GM12874 (cell line): ENCODE data around the gene TSPAN9.

ENCODE experiments used
- TF ChIP-seq, protein P1 (sequence below): IDR thresholded peaks from 2 replicates; pipeline ENCODE4 v1.5.1; 2011; ENCODE audit warnings: low read depth, mild to moderate bottlenecking, control low read depth, low read length, moderate library complexity; ENCODE audit not compliant: insufficient read depth

Gene TSPAN9

DNA sequence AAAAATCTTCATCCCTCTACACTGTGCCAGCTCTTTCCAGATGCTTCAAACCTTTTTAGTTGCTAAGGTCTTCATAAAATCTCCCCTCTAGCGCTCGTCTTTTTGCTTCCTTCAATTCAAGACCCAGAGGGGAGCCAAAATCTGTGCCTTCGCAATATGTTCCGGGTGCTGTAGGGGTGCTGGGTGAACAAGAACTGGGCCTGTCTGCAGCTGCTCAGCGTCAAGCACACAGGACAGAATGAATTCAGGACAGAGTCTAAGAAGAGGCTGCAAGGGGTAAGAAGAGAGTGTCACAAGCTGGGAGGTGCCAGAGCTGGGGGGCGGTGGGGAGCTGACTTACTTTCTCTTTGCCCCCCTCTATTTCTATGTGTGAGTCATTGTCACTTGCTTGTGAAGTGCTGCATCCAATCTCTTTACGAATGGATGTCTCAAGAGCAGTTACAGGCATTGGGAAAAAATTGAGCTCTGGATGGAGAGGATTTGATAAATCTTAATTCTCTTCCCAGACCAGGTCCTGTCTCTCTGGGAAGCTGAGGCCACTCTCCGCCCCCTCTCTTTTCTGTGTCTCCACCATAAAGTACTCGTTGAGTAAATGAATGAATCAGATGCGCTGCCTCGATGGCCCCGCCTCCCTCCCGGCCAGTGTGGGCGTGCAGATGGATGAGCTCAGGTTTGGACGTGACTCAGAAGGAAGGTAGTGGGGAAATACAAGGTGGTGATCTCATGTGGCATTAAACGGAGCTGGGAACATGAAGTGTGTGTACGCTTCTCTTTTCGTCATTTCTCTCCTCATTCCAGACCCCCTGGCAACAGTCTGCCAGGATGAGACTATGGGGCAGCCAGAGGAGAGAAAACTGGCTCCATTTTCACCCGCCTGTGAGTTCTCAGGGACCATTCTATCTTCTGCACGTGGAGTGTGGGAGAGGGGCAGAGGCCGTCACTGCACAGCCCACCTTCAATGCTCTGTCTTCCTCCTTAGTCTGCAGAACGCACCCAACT is 91.3 kb downstream of the TSPAN9 start:
- TF ChIP-seq, protein P1, sequence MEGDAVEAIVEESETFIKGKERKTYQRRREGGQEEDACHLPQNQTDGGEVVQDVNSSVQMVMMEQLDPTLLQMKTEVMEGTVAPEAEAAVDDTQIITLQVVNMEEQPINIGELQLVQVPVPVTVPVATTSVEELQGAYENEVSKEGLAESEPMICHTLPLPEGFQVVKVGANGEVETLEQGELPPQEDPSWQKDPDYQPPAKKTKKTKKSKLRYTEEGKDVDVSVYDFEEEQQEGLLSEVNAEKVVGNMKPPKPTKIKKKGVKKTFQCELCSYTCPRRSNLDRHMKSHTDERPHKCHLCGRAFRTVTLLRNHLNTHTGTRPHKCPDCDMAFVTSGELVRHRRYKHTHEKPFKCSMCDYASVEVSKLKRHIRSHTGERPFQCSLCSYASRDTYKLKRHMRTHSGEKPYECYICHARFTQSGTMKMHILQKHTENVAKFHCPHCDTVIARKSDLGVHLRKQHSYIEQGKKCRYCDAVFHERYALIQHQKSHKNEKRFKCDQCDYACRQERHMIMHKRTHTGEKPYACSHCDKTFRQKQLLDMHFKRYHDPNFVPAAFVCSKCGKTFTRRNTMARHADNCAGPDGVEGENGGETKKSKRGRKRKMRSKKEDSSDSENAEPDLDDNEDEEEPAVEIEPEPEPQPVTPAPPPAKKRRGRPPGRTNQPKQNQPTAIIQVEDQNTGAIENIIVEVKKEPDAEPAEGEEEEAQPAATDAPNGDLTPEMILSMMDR: no peak

GRCh38 chr12:3170423-3171194 is 93.4 kb downstream of the TSPAN9 start:
- TF ChIP-seq, protein P1: no peak

- TF ChIP-seq, protein P1: no peak
These were observed 94.0 kb downstream of the TSPAN9 start for GRCh38 chr12:3171195-3171591.

- TF ChIP-seq, protein P1: no peak
These were observed 95.2 kb downstream of the TSPAN9 start for GRCh38 chr12:3172124-3173007.

DNA sequence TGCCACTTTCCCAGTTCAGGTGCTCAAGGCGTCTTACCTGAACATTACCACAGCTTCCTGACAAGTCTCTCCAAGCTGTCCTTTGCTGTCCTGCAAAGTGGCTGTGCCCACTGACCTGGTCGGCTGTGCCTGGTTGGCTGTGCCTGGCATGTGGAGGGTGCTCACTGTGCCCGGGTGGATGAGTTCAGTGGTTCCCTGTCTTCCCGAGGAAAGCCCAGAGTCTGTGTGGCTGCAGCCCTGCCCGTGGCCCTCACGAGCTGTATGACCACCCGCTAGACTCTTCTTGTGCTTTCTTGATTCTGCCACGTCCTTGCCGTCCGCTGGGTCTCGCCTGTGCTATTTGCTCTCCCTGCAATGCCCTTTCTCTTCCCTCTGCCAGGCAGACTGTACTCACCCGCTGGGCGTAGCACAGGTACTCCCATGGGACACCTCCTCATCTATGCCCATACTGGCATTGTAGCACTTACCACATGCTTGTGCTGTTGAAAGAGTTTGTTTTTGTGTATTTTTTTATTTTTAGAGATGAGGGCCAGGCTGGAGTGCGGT is 95.9 kb downstream of the TSPAN9 start:
- TF ChIP-seq, protein P1: no peak

- TF ChIP-seq, protein P1: no peak
These were observed 96.7 kb downstream of the TSPAN9 start for GRCh38 chr12:3173912-3174311.

DNA sequence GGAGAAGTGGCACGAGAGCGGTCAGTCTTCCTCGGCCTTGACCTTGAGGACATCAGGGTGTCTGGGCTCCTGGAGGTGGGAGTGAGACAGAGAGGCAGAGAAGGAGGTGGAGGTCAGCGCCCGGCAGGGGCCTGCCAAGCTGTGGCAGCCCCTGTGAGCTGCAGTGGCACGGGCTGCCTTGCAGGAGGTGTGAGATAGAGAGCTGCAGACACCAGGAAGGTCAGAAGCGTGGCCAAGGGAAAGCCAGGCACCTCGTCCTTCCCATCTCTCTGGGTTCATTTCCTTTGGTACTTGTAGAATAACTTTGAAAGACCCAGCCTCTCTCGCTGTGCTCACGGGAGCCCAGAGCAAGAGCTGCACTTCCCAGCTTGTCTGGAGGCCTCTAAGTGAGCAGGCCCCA is 98.1 kb downstream of the TSPAN9 start:
- TF ChIP-seq, protein P1: no peak
